GM23338 (cell line): ENCODE data around the gene SNCB.

Experiments used
- CREB1 ChIP-seq: fragments of 250-450 bp; sonication (Bioruptor Pico); IDR thresholded peaks from 2 replicates; pipeline ENCODE4 v1.5.0; 2020; ENCODE audit warnings: low read depth, mild to moderate bottlenecking, moderate library complexity
- ETS1 ChIP-seq: IDR thresholded peaks from 2 replicates; pipeline ENCODE4 v1.6.1; 2016; ENCODE audit warnings: antibody characterized with exemption
- EZH2 ChIP-seq: fragments of 200-600 bp; sonication (generic); IDR thresholded peaks from one replicate; pipeline ENCODE4 v1.8.0; 2017; ENCODE audit warnings: antibody characterized with exemption, mild to moderate bottlenecking, low read depth; ENCODE audit not compliant: unreplicated experiment
- EZH2phosphoT487 ChIP-seq: fragments of 200-600 bp; sonication (generic); IDR thresholded peaks from one replicate; pipeline ENCODE4 v1.8.1; 2018; ENCODE audit warnings: antibody characterized with exemption; ENCODE audit not compliant: unreplicated experiment
- JUNB ChIP-seq: IDR thresholded peaks from one replicate; pipeline ENCODE4 v1.6.1; 2016; ENCODE audit warnings: antibody characterized with exemption; ENCODE audit not compliant: unreplicated experiment
- NANOG ChIP-seq: IDR thresholded peaks from 2 replicates; pipeline ENCODE4 v1.6.1; 2016; ENCODE audit warnings: antibody characterized with exemption, borderline replicate concordance
- POLR2AphosphoS5 ChIP-seq: IDR thresholded peaks from 2 replicates; pipeline ENCODE4 v1.6.1; 2016; ENCODE audit warnings: antibody characterized with exemption, low read depth
- REST ChIP-seq: IDR thresholded peaks from one replicate; pipeline ENCODE4 v1.6.1; 2018; ENCODE audit warnings: antibody characterized with exemption; ENCODE audit not compliant: unreplicated experiment
- STAT1 ChIP-seq: IDR thresholded peaks from one replicate; pipeline ENCODE4 v1.6.1; 2016; ENCODE audit warnings: antibody characterized with exemption; ENCODE audit not compliant: unreplicated experiment
- ZNF114 ChIP-seq: fragments of 250-450 bp; sonication (Bioruptor Pico); IDR thresholded peaks from 2 replicates; pipeline ENCODE4 v1.5.0; 2020; ENCODE audit warnings: mild to moderate bottlenecking, moderate library complexity
- ZNF331 ChIP-seq: fragments of 250-450 bp; sonication (Bioruptor Pico); IDR thresholded peaks from 2 replicates; pipeline ENCODE4 v1.5.0; 2020; ENCODE audit warnings: low read depth, mild to moderate bottlenecking, moderate library complexity
- ZNF462 ChIP-seq: fragments of 250-450 bp; sonication (Bioruptor Pico); IDR thresholded peaks from 2 replicates; pipeline ENCODE4 v1.5.0; 2020; ENCODE audit warnings: mild to moderate bottlenecking, moderate library complexity
- TF ChIP-seq, protein P1 (sequence below), 2 experiments: fragments of 200-600 bp in 1 of 2; sonication (generic) in 1 of 2; conservative IDR thresholded peaks; 2 replicates each; pipeline versions ENCODE4 v1.5.1 to v1.6.1; 2016 to 2017; ENCODE audit warnings: antibody characterized with exemption in 2 of 2, low read depth in 2 of 2, mild to moderate bottlenecking in 2 of 2, moderate library complexity in 1 of 2

- TF ChIP-seq, protein P1, sequence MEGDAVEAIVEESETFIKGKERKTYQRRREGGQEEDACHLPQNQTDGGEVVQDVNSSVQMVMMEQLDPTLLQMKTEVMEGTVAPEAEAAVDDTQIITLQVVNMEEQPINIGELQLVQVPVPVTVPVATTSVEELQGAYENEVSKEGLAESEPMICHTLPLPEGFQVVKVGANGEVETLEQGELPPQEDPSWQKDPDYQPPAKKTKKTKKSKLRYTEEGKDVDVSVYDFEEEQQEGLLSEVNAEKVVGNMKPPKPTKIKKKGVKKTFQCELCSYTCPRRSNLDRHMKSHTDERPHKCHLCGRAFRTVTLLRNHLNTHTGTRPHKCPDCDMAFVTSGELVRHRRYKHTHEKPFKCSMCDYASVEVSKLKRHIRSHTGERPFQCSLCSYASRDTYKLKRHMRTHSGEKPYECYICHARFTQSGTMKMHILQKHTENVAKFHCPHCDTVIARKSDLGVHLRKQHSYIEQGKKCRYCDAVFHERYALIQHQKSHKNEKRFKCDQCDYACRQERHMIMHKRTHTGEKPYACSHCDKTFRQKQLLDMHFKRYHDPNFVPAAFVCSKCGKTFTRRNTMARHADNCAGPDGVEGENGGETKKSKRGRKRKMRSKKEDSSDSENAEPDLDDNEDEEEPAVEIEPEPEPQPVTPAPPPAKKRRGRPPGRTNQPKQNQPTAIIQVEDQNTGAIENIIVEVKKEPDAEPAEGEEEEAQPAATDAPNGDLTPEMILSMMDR (conservative IDR thresholded peaks at IDR 0.05; ENCODE audit: low read depth in 2 of 2), result no peak
- TF ChIP-seq POLR2AphosphoS5 (no peak), EZH2 (no peak), EZH2phosphoT487 (no peak), JUNB (no peak), REST (no peak), NANOG (no peak), CREB1 (no peak), STAT1 (no peak), ETS1 (no peak), ZNF462 (CRISPR knock-in tag) (no peak), ZNF114 (no peak), ZNF331 (CRISPR knock-in tag) (no peak)
Observed at GRCh38 chr5:176625512-176625911, 4.8 kb downstream of the SNCB start.
